ENCODE data around the gene EHF.

The EHF gene

GRCh38 chr11:34585735-34586487 lies 35.0 kb upstream of the EHF start:
- TF ChIP-seq CTCF (conservative IDR thresholded peaks at IDR 0.05), result peak; percentile 84
- H3K27ac ChIP-seq, result peak overlapping the region; percentile 70

GRCh38 chr11:34586488-34587281 lies 34.2 kb upstream of the EHF start:
- peak; percentile 45 for TF ChIP-seq CTCF (conservative IDR thresholded peaks at IDR 0.05)
- peak overlapping the region; percentile 70 for H3K27ac ChIP-seq

- TF ChIP-seq CTCF (conservative IDR thresholded peaks at IDR 0.05), result no peak
- H3K27ac ChIP-seq, result peak overlapping the region; percentile 70
Observed at GRCh38 chr11:34587282-34587677, 33.6 kb upstream of the EHF start.

- peak overlapping the region; percentile 70; the same call in 1 of the 2 replicates for H3K27ac ChIP-seq
- no peak for TF ChIP-seq CTCF (conservative IDR thresholded peaks at IDR 0.05)
Observed at GRCh38 chr11:34588023-34588422, 32.9 kb upstream of the EHF start.

- no peak for TF ChIP-seq CTCF (conservative IDR thresholded peaks at IDR 0.05)
- H3K27ac ChIP-seq, result peak overlapping the region; percentile 30; the same call in 1 of the 2 replicates
Observed at GRCh38 chr11:34588701-34589100, 32.2 kb upstream of the EHF start.

GRCh38 chr11:34589177-34589576 lies 31.7 kb upstream of the EHF start:
- H3K27ac ChIP-seq, result peak overlapping the region; percentile 30; the same call in 1 of the 2 replicates

GRCh38 chr11:34593085-34593484 lies 27.8 kb upstream of the EHF start:
- TF ChIP-seq CTCF (conservative IDR thresholded peaks at IDR 0.05), result no peak
- H3K27ac ChIP-seq, result no peak overlapping the region
